K562 (cell line): Measurements from ENCODE around the gene SUPT3H. TPM values are rescaled to one million over a fixed set of nuclear protein-coding genes. Genes with fewer than 3 reads are reported as not detected.

Experiments
- ATAC-seq: fragments of 200-7000 bp; cut with Tn5 transposase; 3 replicates; pipeline ENCODE4 v1.9.1; 2020; ENCODE audit warnings: moderate library complexity
- BruUV-seq: library from RNA; stranded (reverse); fragments of 400-500 nt; replicated peaks from 2 replicates; lab custom pipeline; 2021; lab: Mats Ljungman, UMichigan
- CTCF ChIA-PET: fragments of 300-600 bp; formaldehyde crosslinking; extraction: SDS; loops from one replicate; lab custom pipeline; 2021; ENCODE audit warnings: low intra/inter-chr PET ratio; lab: Yijun Ruan, JAX
- POLR2A ChIA-PET: fragments of 300-600, 350-650 bp; sonication (Branson Sonifier 250); formaldehyde crosslinking; extraction: SDS; loops from one replicate; lab custom pipeline; 2021; ENCODE audit warnings: antibody characterized with exemption, inconsistent platforms; lab: Yijun Ruan, JAX
- DNase-seq, 4 experiments: peaks; one replicate each; pipeline versions ENCODE4 v3.0.0 to v3.0.0-alpha.2; 2011 to 2018; ENCODE audit warnings: low spot score in 3 of 4, mixed read lengths in 3 of 4; ENCODE audit errors: extremely low read depth in 1 of 4
- FAIRE-seq: peaks from 2 replicates; lab custom pipeline; 2011; peaks lifted over from hg19 to GRCh38; lab: Jason Lieb, UNC
- H2AFZ ChIP-seq: 2 replicates; pipeline ENCODE4 v1.6.0; 2011; ENCODE audit warnings: low read depth, low read length, control low read depth, inconsistent platforms
- H3K27ac ChIP-seq: fragments of 200-600 bp; 3 replicates; pipeline ENCODE4 v1.8.0; 2011; ENCODE audit warnings: low read depth, mild to moderate bottlenecking, control low read depth, inconsistent platforms, low read length, moderate library complexity, mixed read lengths; ENCODE audit errors: extremely low read depth
- H3K27me3 ChIP-seq, 2 experiments: fragments of 300-600 bp in 1 of 2; 2 replicates in 1 of 2; 3 replicates in 1 of 2; pipeline versions ENCODE4 v1.6.0 to v1.8.0; 2011; ENCODE audit warnings: inconsistent platforms in 2 of 2, low read length in 2 of 2, mild to moderate bottlenecking in 1 of 2, mixed read lengths in 1 of 2, moderate library complexity in 1 of 2; ENCODE audit not compliant: control insufficient read depth in 2 of 2, insufficient read depth in 2 of 2
- H3K36me3 ChIP-seq: fragments of 300-600 bp; 3 replicates; pipeline ENCODE4 v1.8.0; 2011; ENCODE audit warnings: mild to moderate bottlenecking, low read length, inconsistent platforms; ENCODE audit not compliant: control insufficient read depth, insufficient read depth
- H3K4me1 ChIP-seq, 2 experiments: fragments of 200-600 bp in 1 of 2; replicated peaks in 1 of 2; 2 replicates in 1 of 2; 3 replicates in 1 of 2; pipeline versions ENCODE4 v1.5.1 to v1.8.0; 2011; ENCODE audit warnings: inconsistent platforms in 2 of 2, low read length in 2 of 2, mild to moderate bottlenecking in 1 of 2, mixed read lengths in 1 of 2, moderate library complexity in 1 of 2; ENCODE audit not compliant: control insufficient read depth in 2 of 2, insufficient read depth in 2 of 2
- H3K4me2 ChIP-seq: 2 replicates; pipeline ENCODE4 v1.6.1; 2011; ENCODE audit warnings: low read length, control low read depth, inconsistent platforms, mixed read lengths; ENCODE audit not compliant: insufficient read depth
- H3K4me3 ChIP-seq: fragments of 200-600 bp; sonication (generic), shearing (Covaris generic); 2 replicates; pipeline ENCODE4 v1.5.1; 2016; ENCODE audit warnings: control low read depth, inconsistent platforms
- H3K79me2 ChIP-seq: fragments of 200-600 bp; 3 replicates; pipeline ENCODE4 v1.8.0; 2011; ENCODE audit warnings: low read length, inconsistent platforms; ENCODE audit not compliant: control insufficient read depth, insufficient read depth
- H3K9ac ChIP-seq, 2 experiments: 2 replicates each; pipeline versions ENCODE4 v1.6.0 to v1.6.1; 2011; ENCODE audit warnings: low read depth in 2 of 2, low read length in 2 of 2, control low read depth in 1 of 2, inconsistent platforms in 1 of 2, mild to moderate bottlenecking in 1 of 2, mixed read lengths in 1 of 2; ENCODE audit not compliant: insufficient read depth in 1 of 2
- H3K9me1 ChIP-seq: one replicate; pipeline ENCODE4 v1.6.0; 2011; ENCODE audit warnings: inconsistent platforms, mild to moderate bottlenecking, low read length, moderate library complexity; ENCODE audit not compliant: control insufficient read depth, insufficient read depth
- H3K9me3 ChIP-seq: replicated peaks from 2 replicates; pipeline ENCODE4 v1.5.1; 2011; ENCODE audit warnings: low read depth, low read length, inconsistent platforms; ENCODE audit not compliant: control insufficient read depth, insufficient read depth
- H4K20me1 ChIP-seq: replicated peaks from 2 replicates; pipeline ENCODE4 v1.6.1; 2011; ENCODE audit warnings: low read length, inconsistent platforms, mixed read lengths; ENCODE audit not compliant: control insufficient read depth, insufficient read depth
- BCL6 ChIP-seq: fragments of 250-450 bp; sonication (Bioruptor Pico); IDR thresholded peaks from 2 replicates; pipeline ENCODE4 v1.4.0; 2020
- BRD4 ChIP-seq: fragments of 200-600 bp; sonication (generic); IDR thresholded peaks from 2 replicates; pipeline ENCODE4 v1.6.1; 2017; ENCODE audit warnings: inconsistent platforms
- CEBPB ChIP-seq: fragments of 450-650 bp; IDR thresholded peaks from 2 replicates; pipeline ENCODE4 v1.6.1; 2016; ENCODE audit warnings: missing genetic modification characterization, missing compliant biosample characterization
- CEBPG ChIP-seq, 3 experiments: fragments of 200-800 bp in 1 of 3; sonication (Bioruptor generic) in 1 of 3; sonication (generic) in 1 of 3; formaldehyde crosslinking in 1 of 3; IDR thresholded peaks in 2 of 3; conservative IDR thresholded peaks in 1 of 3; 2 replicates each; pipeline versions ENCODE4 v1.6.1 to v1.8.0; 2016 to 2022; ENCODE audit warnings: missing compliant biosample characterization in 2 of 3, missing genetic modification characterization in 2 of 3, mild to moderate bottlenecking in 1 of 3, missing genetic modification reagents in 1 of 3
- E2F3 ChIP-seq: fragments of 250-450 bp; sonication (Bioruptor Pico); IDR thresholded peaks from 2 replicates; pipeline ENCODE4 v1.4.0; 2020; ENCODE audit warnings: mild to moderate bottlenecking
- RAD51 ChIP-seq: fragments of 450-650 bp; IDR thresholded peaks from 2 replicates; pipeline ENCODE4 v1.7.1; 2016; ENCODE audit warnings: low read depth, mild to moderate bottlenecking, borderline replicate concordance
- RFX7 ChIP-seq: fragments of 250-450 bp; sonication (Bioruptor Pico); IDR thresholded peaks from 2 replicates; pipeline ENCODE4 v1.5.1; 2021; ENCODE audit warnings: mild to moderate bottlenecking
- ZFP91 ChIP-seq: sonication (generic); formaldehyde crosslinking; IDR thresholded peaks from 2 replicates; pipeline ENCODE4 v1.8.0; 2022; ENCODE audit warnings: mild to moderate bottlenecking, missing genetic modification reagents
- WGBS: fragments of 100-300 bp; shearing (Covaris generic); methylation state at CpG from one replicate; pipeline ENCODE4 v1.1.6; 2016; ENCODE audit warnings: low coverage, mixed read lengths; ENCODE audit not compliant: insufficient coverage; ENCODE audit errors: missing lambda C conversion rate; 5-methylcytosine and 5-hydroxymethylcytosine counted together
- in situ Hi-C: fragments of 300-500 bp; cut with MboI; formaldehyde crosslinking; loops from 4 replicates; pipeline ENCODE4 v1.15.0; 2018; ENCODE audit warnings: inconsistent platforms, mixed read lengths
- intact Hi-C: fragments of 100-400 bp; cut with micrococcal nuclease; formaldehyde crosslinking; loops from 2 replicates; pipeline ENCODE4 v1.14.2; 2022
- polyA plus RNA-seq, 8 experiments: library from polyadenylated mRNA; depleted of rRNA in 4 of 8; stranded (reverse) in 5 of 8; unstranded in 3 of 8; fragments of >200 nt; fragmentation: Nextera tagmentation in 2 of 8; fragmentation: Illumina TruSeq in 1 of 8; extraction: Ambion mirVana in 2 of 8; extraction: Trizol in 1 of 8; gene quantifications; 2 replicates each; pipeline versions ENCODE4 v1.2.1 to v1.2.3, GENCODE V29; 2011 to 2014; ENCODE audit warnings: inconsistent platforms in 1 of 8, missing spikeins in 1 of 8
- total RNA-seq, 7 experiments: library from RNA; depleted of rRNA in 6 of 7; stranded (reverse); fragments of >200 nt in 6 of 7; fragmentation: Illumina TruSeq in 2 of 7; extraction: Trizol in 2 of 7; gene quantifications; 2 replicates each; pipeline versions ENCODE4 v1.2.1 to v1.2.3, GENCODE V29; 2011 to 2021; ENCODE audit warnings: low replicate concordance in 1 of 7
- TF ChIP-seq, protein P1 (sequence below): sonication (generic); formaldehyde crosslinking; IDR thresholded peaks from 2 replicates; pipeline ENCODE4 v1.8.1; 2023; ENCODE audit warnings: missing genetic modification reagents, mild to moderate bottlenecking, borderline replicate concordance

Gene SUPT3H
- total and polyA plus RNA-seq, 9 of the 15 experiments (the other 6 are each of a cell fraction or from before 2014, with no cell fraction given): 7.2 to 16.3 (median 11.9) TPM

DNA sequence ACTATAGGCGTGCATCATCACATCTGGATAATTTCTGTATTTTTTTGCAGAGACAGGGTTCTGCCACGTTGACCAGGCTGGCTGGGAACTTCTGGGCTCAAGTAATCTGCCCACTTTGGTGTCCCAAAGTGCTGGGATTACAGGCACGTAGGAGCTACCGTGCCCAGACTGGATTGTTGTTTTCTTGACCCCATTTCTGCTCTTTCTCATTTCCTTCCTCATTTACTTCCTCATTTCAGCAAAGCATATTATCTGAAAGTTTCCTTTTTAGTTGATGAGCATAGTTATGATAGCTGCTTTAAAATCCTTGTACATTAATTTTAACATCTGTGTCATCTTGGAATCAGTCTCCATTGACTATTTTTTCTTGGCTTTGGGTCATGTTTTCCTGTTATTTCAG lies 350.6 kb downstream of the SUPT3H start:
- no TSS peak for BruUV-seq
- ChIA-PET POLR2A (no interaction called here), CTCF (no interaction called here)
- Histone ChIP-seq H3K4me1 (no peaks in the 10 kb centered on the region), H3K4me3 (no peak overlapping the region), H3K27ac (no peak overlapping the region), H3K36me3 (no peaks in the 10 kb centered on the region), H3K9me1 (no peaks in the 10 kb centered on the region), H4K20me1 (no peaks in the 10 kb centered on the region), H3K9ac (no peak overlapping the region), H3K9me3 (no peaks in the 10 kb centered on the region), H3K27me3 (no peaks in the 10 kb centered on the region), H3K79me2 (no peaks in the 10 kb centered on the region), H2AFZ (no peak overlapping the region), H3K4me2 (no peak overlapping the region)
- TF ChIP-seq BRD4: no peak
- no peak for TF ChIP-seq RAD51
- no peak for TF ChIP-seq E2F3 (CRISPR knock-in tag)
- no peak for DNase-seq
- in situ Hi-C loops: no loop called here
- FAIRE-seq: no peak
- ATAC-seq: no peak
- intact Hi-C loops: no loop called here
- WGBS: 21% methylated on average over 4 of the region's 4 CpGs

- Histone ChIP-seq H3K4me3 (no peak overlapping the region), H3K9me3 (no peaks in the 10 kb centered on the region), H4K20me1 (no peaks in the 10 kb centered on the region), H3K4me2 (no peak overlapping the region), H3K27ac (no peak overlapping the region), H3K79me2 (no peaks in the 10 kb centered on the region), H3K4me1 (no peaks in the 10 kb centered on the region), H2AFZ (no peak overlapping the region), H3K27me3 (no peaks in the 10 kb centered on the region), H3K36me3 (no peaks in the 10 kb centered on the region), H3K9ac (no peak overlapping the region), H3K9me1 (no peaks in the 10 kb centered on the region)
- POLR2A ChIA-PET: no interaction called here
- in situ Hi-C loops: no loop called here
- CTCF ChIA-PET: no interaction called here
- WGBS: 71% methylated on average over 2 of the region's 2 CpGs
- ATAC-seq (no peak), FAIRE-seq (no peak), DNase-seq (no peak)
- intact Hi-C loops: no loop called here
- BruUV-seq: no TSS peak
- TF ChIP-seq CEBPG (CRISPR knock-in tag; IDR thresholded peaks at IDR 0.05) (no peak), CEBPG (tag; conservative IDR thresholded peaks at IDR 0.05 in 1 of 2, IDR thresholded peaks at IDR 0.05 in 1 of 2) (peak; percentile 44 to 81), CEBPB (tag) (peak; percentile 85), ZFP91 (CRISPR knock-in tag) (no peak), RFX7 (CRISPR knock-in tag) (no peak), BCL6 (CRISPR knock-in tag) (no peak)
- TF ChIP-seq, protein P1, sequence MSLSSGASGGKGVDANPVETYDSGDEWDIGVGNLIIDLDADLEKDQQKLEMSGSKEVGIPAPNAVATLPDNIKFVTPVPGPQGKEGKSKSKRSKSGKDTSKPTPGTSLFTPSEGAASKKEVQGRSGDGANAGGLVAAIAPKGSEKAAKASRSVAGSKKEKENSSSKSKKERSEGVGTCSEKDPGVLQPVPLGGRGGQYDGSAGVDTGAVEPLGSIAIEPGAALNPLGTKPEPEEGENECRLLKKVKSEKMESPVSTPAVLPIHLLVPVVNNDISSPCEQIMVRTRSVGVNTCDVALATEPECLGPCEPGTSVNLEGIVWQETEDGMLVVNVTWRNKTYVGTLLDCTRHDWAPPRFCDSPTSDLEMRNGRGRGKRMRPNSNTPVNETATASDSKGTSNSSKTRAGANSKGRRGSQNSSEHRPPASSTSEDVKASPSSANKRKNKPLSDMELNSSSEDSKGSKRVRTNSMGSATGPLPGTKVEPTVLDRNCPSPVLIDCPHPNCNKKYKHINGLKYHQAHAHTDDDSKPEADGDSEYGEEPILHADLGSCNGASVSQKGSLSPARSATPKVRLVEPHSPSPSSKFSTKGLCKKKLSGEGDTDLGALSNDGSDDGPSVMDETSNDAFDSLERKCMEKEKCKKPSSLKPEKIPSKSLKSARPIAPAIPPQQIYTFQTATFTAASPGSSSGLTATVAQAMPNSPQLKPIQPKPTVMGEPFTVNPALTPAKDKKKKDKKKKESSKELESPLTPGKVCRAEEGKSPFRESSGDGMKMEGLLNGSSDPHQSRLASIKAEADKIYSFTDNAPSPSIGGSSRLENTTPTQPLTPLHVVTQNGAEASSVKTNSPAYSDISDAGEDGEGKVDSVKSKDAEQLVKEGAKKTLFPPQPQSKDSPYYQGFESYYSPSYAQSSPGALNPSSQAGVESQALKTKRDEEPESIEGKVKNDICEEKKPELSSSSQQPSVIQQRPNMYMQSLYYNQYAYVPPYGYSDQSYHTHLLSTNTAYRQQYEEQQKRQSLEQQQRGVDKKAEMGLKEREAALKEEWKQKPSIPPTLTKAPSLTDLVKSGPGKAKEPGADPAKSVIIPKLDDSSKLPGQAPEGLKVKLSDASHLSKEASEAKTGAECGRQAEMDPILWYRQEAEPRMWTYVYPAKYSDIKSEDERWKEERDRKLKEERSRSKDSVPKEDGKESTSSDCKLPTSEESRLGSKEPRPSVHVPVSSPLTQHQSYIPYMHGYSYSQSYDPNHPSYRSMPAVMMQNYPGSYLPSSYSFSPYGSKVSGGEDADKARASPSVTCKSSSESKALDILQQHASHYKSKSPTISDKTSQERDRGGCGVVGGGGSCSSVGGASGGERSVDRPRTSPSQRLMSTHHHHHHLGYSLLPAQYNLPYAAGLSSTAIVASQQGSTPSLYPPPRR: no peak
Measured at GRCh38 chr6:45026003-45026516, 351.7 kb downstream of the SUPT3H start.
